ENCODE measurements around the gene CCNG2.

CCNG2 gene

GRCh38 chr4:77147079-77147782 is 9.8 kb upstream of the CCNG2 start:
- no peak for DNase-seq (ENCODE audit: low spot score)

- DNase-seq (ENCODE audit: low spot score), result no peak
Observed at GRCh38 chr4:77148078-77148477, 8.9 kb upstream of the CCNG2 start.

- DNase-seq (ENCODE audit: low spot score), result no peak
Observed at GRCh38 chr4:77149789-77150188, 7.2 kb upstream of the CCNG2 start.

- DNase-seq (ENCODE audit: low spot score), result no peak
Observed at GRCh38 chr4:77151241-77151640, 5.8 kb upstream of the CCNG2 start.

GRCh38 chr4:77152421-77152820 is 4.6 kb upstream of the CCNG2 start:
- DNase-seq (ENCODE audit: low spot score), result no peak

- DNase-seq (ENCODE audit: low spot score), result no peak
Observed at GRCh38 chr4:77153006-77153405, 4.0 kb upstream of the CCNG2 start.

GRCh38 chr4:77154065-77154464 is 2.9 kb upstream of the CCNG2 start:
- no peak for DNase-seq (ENCODE audit: low spot score)

- DNase-seq (ENCODE audit: low spot score), result no peak
Observed at GRCh38 chr4:77154761-77155499, 2.1 kb upstream of the CCNG2 start.

- no peak for DNase-seq (ENCODE audit: low spot score)
Observed at GRCh38 chr4:77155631-77156452, 1.2 kb upstream of the CCNG2 start.

GRCh38 chr4:77156533-77156911 is 485 bp upstream of the CCNG2 start:
- peak; percentile 100 for DNase-seq (ENCODE audit: low spot score)

GRCh38 chr4:77157859-77158486 is 966 bp downstream of the CCNG2 start:
- DNase-seq (ENCODE audit: low spot score), result peak; percentile 77

GRCh38 chr4:77158487-77158861 is 1.5 kb downstream of the CCNG2 start:
- DNase-seq (ENCODE audit: low spot score), result no peak

- no peak for DNase-seq (ENCODE audit: low spot score)
Observed at GRCh38 chr4:77159806-77160205, 2.8 kb downstream of the CCNG2 start.

GRCh38 chr4:77163641-77164040 is 6.6 kb downstream of the CCNG2 start:
- DNase-seq (ENCODE audit: low spot score), result no peak

- DNase-seq (ENCODE audit: low spot score), result no peak
Observed at GRCh38 chr4:77167173-77167572, 10.2 kb downstream of the CCNG2 start.

GRCh38 chr4:77167866-77168265 is 10.9 kb downstream of the CCNG2 start:
- DNase-seq (ENCODE audit: low spot score), result no peak

- peak; percentile 42 for DNase-seq (ENCODE audit: low spot score)
Observed at GRCh38 chr4:77169481-77169880, 12.5 kb downstream of the CCNG2 start.

GRCh38 chr4:77170926-77171325 is 13.9 kb downstream of the CCNG2 start:
- DNase-seq (ENCODE audit: low spot score), result no peak

- DNase-seq (ENCODE audit: low spot score), result no peak
Observed at GRCh38 chr4:77172336-77172735, 15.3 kb downstream of the CCNG2 start.

GRCh38 chr4:77174426-77174825 is 17.4 kb downstream of the CCNG2 start:
- DNase-seq (ENCODE audit: low spot score), result no peak

GRCh38 chr4:77175201-77175611 is 18.2 kb downstream of the CCNG2 start:
- DNase-seq (ENCODE audit: low spot score), result no peak

- DNase-seq (ENCODE audit: low spot score), result no peak
Observed at GRCh38 chr4:77176640-77177039, 19.6 kb downstream of the CCNG2 start.
